NCI-H82 treated with DMSO at 0.1 percent for 48 hours (cell line): ENCODE data around the gene CAMK2B.
A peak's percentile ranks its signal among the peaks of the same experiment; 100 is the strongest.

Experiments
- DNase-seq: peaks from one replicate; lab custom pipeline; 2025; ENCODE audit not compliant: unreplicated experiment; lab: John Stamatoyannopoulos, UW

Gene CAMK2B

DNA sequence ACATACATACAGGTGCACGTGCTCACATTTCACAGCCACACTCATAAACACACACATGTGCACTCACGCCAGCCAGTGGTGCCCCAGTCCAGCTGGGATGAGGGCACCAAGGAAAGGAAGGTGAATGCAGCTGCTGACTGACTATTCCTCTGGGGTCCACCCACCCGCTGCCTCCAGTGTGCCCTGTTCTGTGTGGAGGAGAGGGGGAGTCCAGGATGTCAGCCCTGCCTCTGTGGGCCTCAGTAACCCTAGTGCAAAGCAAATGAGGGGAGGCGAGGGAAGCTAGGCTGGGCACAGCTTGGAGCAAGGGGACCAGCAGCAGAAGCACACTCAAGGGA, 67.0 kb downstream of the CAMK2B start:
- no peak for DNase-seq

DNA sequence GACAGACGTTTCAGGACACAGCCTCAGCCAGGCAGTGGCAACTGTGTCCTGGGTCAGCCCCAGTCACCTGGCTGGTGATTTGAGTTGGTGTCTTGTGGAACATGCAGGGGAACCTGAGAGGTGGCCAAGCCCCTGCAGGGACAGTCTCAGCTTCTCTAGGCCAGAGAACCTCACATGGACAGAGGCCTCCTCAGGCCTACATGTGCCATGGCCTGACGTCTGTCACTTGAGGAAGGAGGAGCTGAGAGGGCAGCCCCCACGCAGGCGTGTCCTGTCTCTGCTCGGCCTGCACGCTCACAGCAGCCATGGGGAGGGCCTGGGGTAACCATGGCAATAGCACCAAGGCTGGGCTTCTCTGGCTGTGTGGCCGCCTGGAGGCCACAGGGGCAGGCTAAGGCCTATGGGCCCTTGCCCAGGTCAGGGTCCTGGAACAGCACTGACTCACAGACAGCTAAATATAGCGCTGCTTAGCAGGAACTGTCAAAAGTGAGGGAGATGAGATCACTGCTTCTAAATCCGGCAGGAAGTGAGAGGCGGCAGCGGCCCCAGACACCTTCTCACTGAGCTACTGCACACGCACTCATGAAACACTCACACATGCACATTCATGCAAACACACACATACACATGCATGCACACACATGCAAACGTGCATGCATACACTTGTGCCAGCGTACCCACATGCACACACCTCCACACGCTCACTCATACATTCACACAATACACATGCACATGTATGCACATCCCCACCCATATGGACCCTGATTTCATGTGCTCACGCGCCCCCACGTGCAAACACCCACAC, 67.6 kb downstream of the CAMK2B start:
- no peak for DNase-seq

DNA sequence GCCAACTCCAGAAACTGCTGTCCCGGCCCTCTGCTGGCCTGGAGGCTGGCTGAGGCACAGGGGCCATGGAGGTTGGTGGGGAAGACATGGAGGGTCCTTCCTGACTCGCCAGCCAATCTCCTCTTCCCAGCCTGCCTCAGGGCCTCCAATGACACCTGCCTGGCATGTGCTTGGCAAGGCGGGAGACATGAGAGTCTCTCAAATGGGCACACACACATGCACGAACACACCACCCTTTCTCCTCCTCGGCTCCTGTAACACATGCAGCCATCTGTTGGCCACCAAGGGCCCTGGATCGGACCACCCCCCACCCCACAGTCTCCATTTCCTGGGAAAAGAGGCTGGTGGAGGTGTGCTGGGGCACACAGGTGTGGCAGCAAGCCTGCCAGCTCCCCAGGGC, 68.2 kb downstream of the CAMK2B start:
- no peak for DNase-seq

DNA sequence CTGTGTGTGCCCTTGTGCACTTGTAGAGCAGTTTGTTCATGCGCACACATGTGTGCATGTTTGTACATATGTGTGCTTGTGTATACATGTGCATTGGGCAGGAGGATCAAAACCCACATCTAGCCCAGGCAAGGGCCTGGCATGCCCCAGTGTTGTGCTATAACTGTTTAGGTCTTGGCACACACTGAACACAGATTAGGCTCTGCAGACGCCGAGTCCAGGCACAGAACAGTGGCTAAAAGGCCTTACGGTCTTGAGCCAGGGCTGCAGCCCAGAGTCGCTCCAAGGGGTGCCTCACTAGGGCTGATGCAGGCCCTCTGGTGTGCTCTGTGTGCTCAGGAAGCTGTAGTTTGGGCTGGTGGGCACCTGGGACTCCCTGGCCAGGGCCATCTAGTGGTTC, 68.9 kb downstream of the CAMK2B start:
- no peak for DNase-seq

DNA sequence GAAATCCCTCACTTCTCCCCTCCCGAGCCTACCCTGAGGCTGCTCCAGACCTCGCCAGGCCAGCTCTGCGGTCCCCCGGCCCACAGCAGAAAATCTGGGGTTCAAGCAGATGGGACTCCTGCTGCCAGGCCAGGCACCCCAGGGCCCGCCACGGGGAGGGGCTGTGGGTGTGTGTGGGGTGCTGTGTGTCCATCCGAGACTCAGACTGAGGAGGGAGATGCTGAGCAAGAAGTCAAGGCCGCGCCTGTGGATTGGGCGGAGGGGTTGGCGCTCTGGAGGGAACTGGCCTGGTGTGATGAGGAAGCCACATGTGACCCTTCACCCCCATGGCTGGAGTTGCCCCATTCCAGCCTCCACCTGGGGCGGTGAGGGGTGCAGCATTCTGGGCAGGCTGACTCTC, 73.5 kb downstream of the CAMK2B start:
- no peak for DNase-seq

DNA sequence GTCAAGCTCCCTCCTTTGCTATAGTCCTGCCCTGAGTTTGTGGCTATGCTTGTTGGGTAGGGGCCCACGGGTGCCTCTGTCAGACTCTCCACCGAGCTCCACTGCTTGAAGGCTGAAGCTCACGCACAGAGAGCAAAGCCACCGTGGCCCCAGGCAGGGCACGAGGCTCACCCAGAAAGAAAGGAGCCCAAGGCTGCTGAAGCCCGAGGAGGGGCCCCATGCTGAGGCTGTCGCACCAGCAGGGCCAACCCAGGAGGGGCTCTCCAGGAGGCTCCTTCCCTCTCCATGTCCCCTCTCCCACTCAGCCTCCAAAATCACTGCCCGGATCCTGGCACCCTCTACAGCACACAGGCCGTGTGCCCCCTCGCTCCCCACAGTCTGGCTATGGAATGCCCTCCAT, 74.1 kb downstream of the CAMK2B start:
- no peak for DNase-seq

DNA sequence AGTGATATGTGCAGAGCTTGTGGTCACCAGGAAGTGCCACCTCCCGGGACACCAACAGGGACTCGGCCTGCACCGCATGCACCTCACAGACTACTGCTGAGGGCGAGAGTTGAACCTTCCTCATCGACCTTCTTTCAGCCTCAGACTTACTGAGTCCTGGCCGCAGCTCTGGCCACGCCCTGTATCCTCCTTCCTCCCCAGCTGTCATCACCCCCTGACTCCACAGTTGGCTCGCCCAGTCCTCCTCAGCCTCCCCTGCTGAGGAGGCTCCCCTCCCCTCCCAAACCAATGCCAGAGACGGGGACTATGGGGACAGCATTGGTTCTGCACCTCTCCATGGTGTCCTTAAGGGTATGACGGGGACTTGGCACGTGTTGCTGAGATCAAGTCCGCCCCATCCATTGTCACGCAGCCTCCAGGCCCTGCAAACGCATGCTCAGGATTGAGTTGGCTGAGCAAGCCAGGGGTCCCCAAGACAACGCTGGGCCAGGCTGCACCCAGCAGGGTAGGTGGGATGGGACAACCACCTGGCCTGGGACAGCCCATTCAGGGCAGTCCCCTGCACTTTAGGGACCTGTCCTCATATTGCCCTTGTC, 75.7 kb downstream of the CAMK2B start:
- DNase-seq = no peak

DNA sequence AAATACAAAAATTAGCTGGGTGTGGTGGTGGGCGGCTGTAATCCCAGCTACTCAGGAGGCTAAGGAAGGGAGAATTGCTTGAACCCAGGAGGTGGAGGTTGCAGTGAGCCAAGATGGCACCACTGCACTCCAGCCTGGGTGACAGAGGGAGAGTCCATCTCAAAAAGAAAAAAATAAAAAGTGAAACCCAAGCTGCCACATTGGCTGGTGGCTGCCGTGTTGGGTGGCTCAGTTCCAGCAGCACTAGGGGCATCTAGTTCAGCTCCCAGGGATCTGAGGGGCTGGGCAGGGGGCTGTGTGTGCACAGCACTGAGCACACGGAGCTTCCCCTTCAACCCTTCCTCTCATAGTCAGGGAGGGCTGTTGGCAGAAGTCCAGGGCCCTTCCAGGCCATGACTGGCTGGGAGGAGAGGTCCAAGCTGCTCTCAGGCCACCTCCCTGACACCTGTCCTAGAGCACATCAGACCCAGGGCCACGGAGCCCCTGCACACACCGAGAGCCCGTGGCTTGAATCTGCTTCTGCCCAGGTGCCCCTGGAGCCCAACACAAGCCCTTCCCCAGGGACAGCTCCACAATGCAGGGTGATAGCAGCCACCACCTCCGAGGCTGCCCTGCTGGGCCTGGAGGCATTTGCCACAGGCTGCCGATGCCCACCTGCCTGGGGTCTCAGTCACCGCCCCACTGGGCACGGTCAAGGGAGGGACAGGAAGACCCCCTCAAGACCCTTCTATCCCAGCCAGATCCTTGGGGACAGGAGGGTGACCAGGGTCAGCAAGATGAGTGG, 77.3 kb downstream of the CAMK2B start:
- no peak for DNase-seq

DNA sequence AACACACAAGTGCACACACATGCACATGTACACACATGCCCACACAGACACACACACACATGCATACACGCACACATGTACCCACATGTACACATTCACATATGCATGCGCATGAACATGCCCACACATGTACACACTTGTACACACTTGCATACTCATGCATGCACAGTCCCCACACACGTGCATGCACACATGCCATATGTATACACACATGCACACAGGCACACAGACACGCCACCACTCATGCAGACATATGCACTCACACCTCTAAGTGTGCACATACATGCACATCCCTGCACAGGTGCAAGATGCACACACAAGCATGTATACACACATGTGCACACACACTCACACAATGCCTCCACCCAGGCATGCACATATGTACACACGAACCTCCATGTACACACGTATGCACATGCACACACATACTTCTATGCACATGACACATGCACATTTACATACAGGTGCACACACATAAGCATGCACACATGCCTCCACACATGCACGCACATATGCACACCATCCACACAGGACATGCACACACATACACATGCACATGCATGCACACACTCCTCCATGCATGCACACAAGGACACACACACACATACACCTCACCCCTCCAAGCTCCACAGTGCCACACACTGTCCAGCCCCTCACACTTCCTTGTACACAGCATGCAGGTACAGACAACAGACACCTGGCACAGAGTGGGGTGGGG, 78.8 kb downstream of the CAMK2B start:
- no peak for DNase-seq

DNA sequence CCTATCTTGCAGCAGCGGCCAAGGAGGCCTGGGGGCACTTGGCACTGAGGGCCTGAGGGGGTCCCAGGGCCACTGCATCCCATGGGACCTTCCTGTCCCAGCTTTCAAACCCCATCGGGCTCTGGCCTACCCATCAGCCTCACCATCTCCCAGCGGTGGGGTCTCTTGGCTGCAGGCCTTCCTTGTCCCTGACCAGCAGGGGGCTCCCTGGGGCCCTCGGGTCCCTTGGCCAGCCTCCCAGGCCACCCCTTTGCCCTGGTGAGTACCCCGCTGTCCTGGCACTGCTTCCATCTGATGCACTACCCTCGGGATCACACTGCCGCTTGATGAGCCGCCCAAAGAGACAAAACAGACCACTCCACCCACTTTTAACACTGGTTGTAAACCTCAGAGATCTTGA, 81.1 kb downstream of the CAMK2B start:
- no peak for DNase-seq

DNA sequence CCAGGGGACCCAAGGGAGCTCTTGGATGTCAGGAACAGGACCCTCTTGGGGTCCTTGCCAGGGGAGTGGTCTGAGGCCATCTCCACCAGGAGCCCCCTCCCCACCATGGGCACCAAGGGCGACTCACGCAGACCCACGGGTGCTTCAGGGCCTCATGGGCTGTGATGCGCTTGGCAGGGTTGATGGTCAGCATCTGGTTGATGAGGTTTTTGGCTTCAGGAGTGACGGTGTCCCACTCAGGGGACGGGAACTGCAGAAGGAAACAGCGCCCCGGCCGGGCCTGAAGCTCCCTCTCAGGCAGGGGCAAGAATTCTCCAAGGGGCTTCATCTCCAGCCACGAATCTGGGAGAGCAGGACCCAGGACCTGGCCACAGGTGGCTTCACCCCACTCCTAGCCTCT, 83.3 kb downstream of the CAMK2B start:
- no peak for DNase-seq

DNA sequence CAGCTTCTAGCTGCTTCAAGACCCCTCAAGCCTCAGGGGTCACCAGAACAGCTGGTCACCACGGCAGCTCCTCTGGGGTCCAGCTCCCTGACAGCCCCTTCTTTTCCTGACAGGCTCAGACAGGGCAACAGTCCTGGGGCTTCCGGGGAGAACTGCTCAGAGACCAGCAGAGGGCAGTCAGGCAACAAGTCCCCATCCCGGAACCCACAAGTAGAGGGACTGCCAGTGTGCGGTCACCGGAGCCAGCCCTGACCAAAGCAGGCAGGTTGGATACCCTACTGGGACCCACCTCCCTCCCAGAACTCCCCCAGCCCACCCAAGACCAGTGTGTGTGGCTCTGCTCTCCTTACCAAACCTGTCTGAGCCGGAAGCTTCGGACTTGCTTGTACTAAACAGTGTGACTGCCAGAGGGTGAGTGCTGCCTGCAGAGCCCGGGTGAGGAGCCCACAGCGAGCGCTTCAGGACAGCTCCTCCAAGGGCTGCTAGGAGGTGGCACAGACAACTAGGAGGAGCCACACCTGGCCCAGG, 84.3 kb downstream of the CAMK2B start:
- peak; percentile 57 for DNase-seq

DNA sequence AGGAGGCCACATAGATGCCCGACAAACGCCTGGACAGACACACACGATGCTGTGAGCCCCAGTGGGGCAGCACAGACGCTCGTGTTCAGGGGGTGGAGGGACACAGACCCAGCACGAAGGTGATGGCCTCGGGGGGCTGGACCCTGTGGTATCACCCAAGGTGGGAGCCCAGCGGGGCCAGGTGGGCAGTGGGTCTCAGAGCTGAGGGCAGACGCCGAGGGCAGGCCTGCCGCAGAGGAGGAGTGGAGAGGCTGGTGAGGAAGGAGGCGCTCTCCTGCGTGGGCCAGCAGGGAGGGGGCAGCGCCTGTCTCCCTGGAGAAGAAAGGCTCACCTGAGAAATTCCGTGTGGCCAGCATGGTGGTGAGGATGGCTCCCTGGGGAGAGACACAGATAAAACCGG, 85.0 kb downstream of the CAMK2B start:
- DNase-seq = no peak

DNA sequence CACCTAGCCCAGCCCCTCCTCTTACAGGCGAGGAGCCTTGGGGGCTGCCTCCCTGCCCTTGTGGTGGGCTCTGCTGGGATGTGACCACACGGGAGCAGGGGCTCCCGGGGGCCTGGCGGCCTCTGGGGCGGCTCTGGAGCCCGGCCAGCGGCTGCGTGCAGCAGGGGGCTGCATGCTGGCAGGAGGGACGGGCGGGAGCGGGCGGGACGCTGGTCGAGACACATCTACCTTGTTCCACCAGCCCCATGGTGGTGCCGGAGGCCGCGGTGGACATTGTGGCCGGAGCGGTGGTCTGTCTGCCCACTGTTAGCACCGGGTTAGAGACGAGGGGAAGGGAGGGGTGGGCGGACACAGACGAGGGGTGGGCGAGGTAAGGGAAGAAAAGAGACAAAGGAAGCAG, 86.0 kb downstream of the CAMK2B start:
- no peak for DNase-seq

DNA sequence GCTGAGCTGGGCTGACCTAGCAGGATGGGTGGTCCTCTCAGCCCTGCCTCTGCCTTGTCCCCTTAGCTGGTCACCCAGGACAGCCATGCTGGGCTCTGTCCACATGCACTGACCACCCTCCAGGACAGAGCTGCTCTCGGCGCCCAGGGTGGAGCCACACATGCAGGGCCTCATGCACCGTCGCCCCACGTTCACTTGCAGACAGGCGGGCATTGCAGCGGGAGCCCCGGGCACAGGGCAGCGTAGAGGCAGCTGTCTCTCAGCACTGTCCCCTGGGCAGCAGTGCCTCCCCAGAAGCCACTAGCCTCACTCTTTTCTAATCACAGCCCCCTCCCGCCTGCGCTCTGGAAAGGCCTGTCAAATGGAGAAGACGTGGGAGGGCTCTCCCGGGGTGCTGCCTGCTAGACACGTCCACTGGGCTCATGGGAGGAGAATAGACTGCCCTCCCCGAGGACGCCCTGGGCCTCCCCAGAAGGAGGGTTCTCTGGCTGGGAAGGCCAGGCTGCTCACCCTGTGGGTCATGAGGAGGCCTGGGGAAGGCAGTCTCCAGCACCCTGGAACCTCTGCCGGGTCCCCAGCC, 87.2 kb downstream of the CAMK2B start:
- no peak for DNase-seq

DNA sequence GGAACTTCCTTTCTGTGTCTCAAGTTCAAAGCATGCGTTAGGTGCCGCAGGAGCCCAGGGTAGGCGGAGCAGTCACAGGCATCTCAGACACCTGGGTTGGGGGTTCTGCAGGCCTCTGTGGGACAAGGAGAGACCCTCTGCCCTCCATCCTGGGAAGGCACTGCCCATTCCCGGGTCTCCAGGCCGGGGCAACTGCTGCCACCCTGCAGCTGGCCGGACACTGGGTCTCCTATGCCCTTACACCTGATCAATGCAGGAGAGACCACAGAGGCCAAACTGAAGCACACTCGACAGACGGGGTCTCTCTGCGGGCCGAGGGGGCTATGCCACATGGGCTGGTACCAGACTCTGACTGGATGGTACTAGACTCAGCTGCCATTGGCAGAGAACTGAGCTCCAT, 87.7 kb downstream of the CAMK2B start:
- no peak for DNase-seq

DNA sequence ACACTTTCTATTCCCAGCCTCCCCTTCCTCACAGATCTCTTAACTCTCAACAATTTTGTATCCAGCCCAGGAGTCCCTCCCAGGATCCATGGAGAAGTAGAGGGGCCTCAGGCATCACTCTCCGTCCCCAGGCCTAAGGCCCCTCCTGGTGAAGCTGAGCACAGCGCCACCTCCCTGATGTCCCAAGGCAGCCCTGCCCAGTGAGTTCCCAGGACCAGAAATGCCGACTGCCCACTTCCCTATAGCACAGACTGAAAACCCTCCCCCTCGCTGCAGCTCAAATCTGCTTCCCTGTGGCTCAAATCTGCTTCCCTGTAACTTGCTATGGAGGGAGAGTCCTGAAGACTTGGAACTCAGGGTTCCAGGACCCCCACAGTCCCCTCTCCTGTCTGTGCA, 89.1 kb downstream of the CAMK2B start:
- no peak for DNase-seq

DNA sequence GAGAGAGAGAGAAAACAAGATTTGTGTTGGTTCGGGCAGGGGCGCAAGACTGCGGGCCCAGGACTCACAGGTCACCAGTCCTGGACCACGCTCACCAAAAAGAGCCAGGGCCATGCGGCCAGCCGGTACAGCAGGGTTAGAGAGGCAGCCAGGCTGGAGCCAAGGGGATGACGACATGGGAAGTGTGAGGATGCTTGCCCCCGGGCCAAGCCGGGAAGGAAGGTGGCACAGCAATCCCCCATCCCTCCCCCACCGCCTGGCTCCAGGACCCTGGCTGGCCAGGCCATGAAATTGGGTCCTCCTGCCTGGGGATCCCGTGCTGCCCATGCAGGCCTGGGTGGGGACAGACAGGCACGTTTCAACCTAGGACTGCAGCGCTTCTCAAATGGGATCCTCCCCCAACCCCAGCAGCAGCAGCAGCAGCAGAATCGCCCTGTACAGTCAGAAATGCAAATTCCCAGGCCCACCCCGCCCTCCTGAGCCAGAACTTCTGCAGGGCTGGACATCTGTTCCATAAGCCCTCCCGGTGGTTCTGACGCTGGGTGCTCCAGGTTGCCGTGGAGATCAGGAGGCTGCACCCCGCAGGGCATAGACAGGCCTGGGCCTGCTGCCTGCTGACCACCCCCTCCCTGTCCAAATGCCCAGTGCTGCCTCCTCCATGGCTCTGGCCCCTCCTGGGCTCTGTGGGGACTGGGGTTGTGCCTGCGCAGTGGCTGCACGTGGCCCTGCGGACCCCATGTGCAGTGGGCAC, 89.6 kb downstream of the CAMK2B start:
- no peak for DNase-seq

DNA sequence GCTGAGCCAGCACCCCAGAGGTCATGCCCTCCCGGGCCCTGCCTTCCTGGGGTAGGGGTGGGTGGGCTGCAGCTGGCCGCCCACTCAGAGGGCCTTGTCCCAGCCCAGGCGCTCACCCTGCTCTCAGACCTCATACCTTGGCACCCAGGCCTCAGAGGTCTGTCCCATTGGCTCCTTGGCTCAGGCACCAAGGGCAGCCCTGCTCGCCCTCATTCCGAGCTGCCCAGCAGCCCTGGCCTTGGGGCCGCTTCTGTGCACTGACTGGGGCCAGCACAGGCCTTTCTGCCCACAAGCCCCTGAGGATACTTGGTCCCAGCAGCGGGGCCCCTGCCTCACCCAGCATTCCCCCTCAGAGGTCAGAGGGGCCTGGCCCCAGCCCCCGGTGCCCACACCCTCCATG, 90.3 kb downstream of the CAMK2B start:
- no peak for DNase-seq
